Measurements from ENCODE around the gene TTLL4. TPM values are rescaled to one million over a fixed set of nuclear protein-coding genes. Genes with fewer than 3 reads are reported as not detected.

TTLL4 gene
- polyA plus RNA-seq, 1 experiment, result 16.3 TPM

DNA sequence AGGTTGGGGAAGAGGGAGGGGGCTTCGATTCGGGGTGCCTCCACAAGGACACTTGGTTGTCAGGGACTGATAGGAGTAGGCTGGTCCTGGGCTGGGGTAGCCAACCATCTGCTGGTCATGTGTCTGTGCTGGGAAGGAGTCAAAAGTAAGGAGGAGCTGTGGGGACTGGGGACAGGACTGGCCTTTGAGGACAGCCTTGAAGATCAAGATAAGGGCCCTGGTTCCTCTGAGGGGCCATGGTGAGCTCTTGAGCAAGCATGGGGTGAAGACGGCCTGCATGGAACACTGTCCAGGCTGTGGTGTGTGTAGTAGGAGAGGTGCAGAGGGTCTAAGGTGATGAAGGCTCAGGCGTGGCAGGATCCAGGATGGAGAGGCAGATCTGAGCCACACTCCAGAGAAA lies 73.1 kb downstream of the TTLL4 start:
- Histone ChIP-seq H3K27ac (ENCODE audit: low read depth, low read length) (no peak overlapping the region), H3K4me3 (ENCODE audit: low read depth, low read length) (no peak overlapping the region), H3K27me3 (ENCODE audit: control insufficient read depth, insufficient read depth, low read length) (no peaks in the 10 kb centered on the region), H3K9me3 (ENCODE audit: control insufficient read depth, insufficient read depth, low read length) (no peaks in the 10 kb centered on the region)
- TF ChIP-seq, protein P1, sequence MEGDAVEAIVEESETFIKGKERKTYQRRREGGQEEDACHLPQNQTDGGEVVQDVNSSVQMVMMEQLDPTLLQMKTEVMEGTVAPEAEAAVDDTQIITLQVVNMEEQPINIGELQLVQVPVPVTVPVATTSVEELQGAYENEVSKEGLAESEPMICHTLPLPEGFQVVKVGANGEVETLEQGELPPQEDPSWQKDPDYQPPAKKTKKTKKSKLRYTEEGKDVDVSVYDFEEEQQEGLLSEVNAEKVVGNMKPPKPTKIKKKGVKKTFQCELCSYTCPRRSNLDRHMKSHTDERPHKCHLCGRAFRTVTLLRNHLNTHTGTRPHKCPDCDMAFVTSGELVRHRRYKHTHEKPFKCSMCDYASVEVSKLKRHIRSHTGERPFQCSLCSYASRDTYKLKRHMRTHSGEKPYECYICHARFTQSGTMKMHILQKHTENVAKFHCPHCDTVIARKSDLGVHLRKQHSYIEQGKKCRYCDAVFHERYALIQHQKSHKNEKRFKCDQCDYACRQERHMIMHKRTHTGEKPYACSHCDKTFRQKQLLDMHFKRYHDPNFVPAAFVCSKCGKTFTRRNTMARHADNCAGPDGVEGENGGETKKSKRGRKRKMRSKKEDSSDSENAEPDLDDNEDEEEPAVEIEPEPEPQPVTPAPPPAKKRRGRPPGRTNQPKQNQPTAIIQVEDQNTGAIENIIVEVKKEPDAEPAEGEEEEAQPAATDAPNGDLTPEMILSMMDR (IDR thresholded peaks at IDR 0.05; ENCODE audit: low read depth, low read length), result no peak
- ChIA-PET POLR2A (no interaction called here), CTCF (no interaction called here)
- DNase-seq (ENCODE audit: low read depth, low spot score), result no peak

DNA sequence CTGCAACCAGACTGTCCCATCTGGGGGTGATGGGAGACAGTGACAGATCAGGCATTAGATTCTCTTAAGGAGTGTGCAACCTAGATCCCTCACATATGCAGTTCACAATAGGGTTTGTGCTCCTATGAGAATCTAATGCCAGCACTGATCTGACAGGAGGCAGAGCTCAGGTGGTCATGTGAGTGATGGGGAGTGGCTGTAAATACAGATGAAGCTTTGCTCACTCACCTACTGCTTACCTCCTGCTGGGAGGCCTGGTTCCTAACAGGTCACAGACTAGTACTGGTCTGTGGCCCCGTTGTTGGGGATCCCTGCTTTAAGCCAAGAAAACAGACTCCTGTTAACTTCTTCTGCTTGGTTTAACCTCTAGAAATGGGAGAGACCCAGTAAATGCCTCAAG lies 74.5 kb downstream of the TTLL4 start:
- Histone ChIP-seq H3K9me3 (ENCODE audit: control insufficient read depth, insufficient read depth, low read length) (no peaks in the 10 kb centered on the region), H3K4me3 (ENCODE audit: low read depth, low read length) (no peak overlapping the region), H3K27ac (ENCODE audit: low read depth, low read length) (no peak overlapping the region), H3K27me3 (ENCODE audit: control insufficient read depth, insufficient read depth, low read length) (no peaks in the 10 kb centered on the region)
- CTCF ChIA-PET, result no interaction called here
- DNase-seq (ENCODE audit: low read depth, low spot score), result no peak
- POLR2A ChIA-PET, result no interaction called here
- TF ChIP-seq, protein P1 (IDR thresholded peaks at IDR 0.05; ENCODE audit: low read depth, low read length), result no peak

DNA sequence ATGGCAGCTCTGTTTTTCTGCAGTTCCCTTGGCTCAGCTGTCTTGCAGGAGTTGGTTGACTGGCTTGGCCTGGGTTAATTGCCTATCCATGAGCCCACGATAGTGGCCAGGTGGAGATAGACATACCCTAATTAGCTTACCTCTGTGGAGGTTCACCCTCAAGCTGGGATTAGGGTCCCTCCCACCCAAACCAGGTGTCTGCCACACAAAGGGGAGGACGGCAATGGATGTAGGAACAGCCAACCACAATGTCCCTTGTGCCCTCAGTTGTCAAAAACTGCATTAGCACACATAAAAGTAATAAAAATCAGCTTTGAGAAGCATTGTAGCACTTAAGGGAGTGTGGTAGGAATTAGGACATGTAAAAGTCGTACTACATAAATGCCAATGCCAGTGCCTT lies 75.5 kb downstream of the TTLL4 start:
- Histone ChIP-seq H3K27me3 (ENCODE audit: control insufficient read depth, insufficient read depth, low read length) (no peaks in the 10 kb centered on the region), H3K27ac (ENCODE audit: low read depth, low read length) (no peak overlapping the region), H3K9me3 (ENCODE audit: control insufficient read depth, insufficient read depth, low read length) (no peaks in the 10 kb centered on the region), H3K4me3 (ENCODE audit: low read depth, low read length) (no peak overlapping the region)
- DNase-seq (ENCODE audit: low read depth, low spot score), result no peak
- ChIA-PET CTCF (no interaction called here), POLR2A (no interaction called here)
- TF ChIP-seq, protein P1 (IDR thresholded peaks at IDR 0.05; ENCODE audit: low read depth, low read length), result no peak

DNA sequence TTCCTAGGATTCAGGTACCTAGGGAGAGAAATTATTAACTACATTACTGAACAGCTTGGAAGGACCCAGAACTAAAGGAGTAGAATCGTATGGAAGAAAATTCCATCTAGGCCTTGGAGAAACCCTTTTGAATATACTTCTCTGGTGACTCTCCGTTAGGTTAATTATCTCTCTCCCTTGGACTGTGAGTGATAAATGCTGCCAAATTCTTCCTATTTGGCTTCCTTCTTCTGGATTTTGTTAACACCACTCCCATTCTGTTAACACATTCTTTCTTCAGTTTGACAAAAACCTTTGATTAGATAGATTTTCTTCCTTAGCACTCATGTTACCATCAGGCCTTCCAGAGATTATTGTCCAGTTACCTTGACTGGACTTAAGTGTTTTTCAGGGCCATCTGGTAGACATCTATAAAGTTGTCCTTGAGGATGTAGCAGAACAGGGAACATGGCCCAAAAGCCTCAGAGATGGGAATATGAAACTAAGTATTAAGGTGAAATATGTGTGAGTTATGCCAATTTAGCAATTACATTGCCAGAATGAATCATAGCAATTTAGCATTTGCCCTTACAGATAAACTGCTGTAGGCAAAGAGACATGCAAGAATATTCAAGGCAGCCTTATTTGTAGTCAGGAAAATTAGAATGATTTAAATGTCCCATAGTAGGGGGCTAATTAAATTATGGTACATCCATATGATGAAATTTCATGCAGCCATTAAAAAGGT lies 78.1 kb downstream of the TTLL4 start:
- no peak for DNase-seq (ENCODE audit: low read depth, low spot score)
- H3K9me3 ChIP-seq (ENCODE audit: control insufficient read depth, insufficient read depth, low read length), result no peaks in the 10 kb centered on the region
- no peak overlapping the region for H3K27ac ChIP-seq (ENCODE audit: low read depth, low read length)
- H3K27me3 ChIP-seq (ENCODE audit: control insufficient read depth, insufficient read depth, low read length), result no peaks in the 10 kb centered on the region
- H3K4me3 ChIP-seq (ENCODE audit: low read depth, low read length), result no peak overlapping the region
- TF ChIP-seq, protein P1 (IDR thresholded peaks at IDR 0.05; ENCODE audit: low read depth, low read length), result no peak
- ChIA-PET CTCF (interaction anchor here (0.5 kb wide), 1 partner anchor 15 kb away, joined by 3 read pairs; no protein-coding TSS in a partner anchor), POLR2A (no interaction called here)

DNA sequence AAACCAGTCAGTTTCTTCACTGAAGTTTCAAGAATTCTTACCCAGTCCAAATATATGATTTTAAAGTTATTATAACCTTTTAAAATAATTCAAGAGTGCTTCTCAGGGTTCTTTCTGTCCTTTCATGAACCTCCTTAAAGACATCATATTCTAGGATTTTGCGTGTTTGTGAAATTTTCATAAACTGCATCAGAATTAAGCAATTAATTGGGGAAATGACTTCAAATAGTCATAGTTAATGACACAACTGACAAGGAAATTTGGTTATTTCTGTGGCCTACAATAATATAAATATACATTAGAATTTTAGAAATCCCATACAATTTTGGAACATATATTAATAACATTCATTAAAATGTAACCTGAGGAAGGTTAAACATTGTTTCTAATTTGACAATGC lies 81.8 kb downstream of the TTLL4 start:
- TF ChIP-seq, protein P1 (IDR thresholded peaks at IDR 0.05; ENCODE audit: low read depth, low read length), result no peak
- H3K27ac ChIP-seq (ENCODE audit: low read depth, low read length), result no peak overlapping the region
- H3K27me3 ChIP-seq (ENCODE audit: control insufficient read depth, insufficient read depth, low read length), result peaks cover 3% of the 10 kb centered on the region
- no peak overlapping the region for H3K4me3 ChIP-seq (ENCODE audit: low read depth, low read length)
- POLR2A ChIA-PET, result no interaction called here
- no peaks in the 10 kb centered on the region for H3K9me3 ChIP-seq (ENCODE audit: control insufficient read depth, insufficient read depth, low read length)
- no peak for DNase-seq (ENCODE audit: low read depth, low spot score)
- CTCF ChIA-PET, result interaction anchor here (1.4 kb wide), 1 partner anchor 55 kb away, joined by 5 read pairs; no protein-coding TSS in a partner anchor
